NK-92 treated with Interleukin-12 subunit alpha and Interleukin-12 subunit beta, amount 100 ng/mL, for 24 hours (cell line): ENCODE measurements around the gene KCNJ4.

Source experiments
- DNase-seq: peaks from one replicate; lab custom pipeline; 2025; lab: John Stamatoyannopoulos, UW

Gene KCNJ4

DNA sequence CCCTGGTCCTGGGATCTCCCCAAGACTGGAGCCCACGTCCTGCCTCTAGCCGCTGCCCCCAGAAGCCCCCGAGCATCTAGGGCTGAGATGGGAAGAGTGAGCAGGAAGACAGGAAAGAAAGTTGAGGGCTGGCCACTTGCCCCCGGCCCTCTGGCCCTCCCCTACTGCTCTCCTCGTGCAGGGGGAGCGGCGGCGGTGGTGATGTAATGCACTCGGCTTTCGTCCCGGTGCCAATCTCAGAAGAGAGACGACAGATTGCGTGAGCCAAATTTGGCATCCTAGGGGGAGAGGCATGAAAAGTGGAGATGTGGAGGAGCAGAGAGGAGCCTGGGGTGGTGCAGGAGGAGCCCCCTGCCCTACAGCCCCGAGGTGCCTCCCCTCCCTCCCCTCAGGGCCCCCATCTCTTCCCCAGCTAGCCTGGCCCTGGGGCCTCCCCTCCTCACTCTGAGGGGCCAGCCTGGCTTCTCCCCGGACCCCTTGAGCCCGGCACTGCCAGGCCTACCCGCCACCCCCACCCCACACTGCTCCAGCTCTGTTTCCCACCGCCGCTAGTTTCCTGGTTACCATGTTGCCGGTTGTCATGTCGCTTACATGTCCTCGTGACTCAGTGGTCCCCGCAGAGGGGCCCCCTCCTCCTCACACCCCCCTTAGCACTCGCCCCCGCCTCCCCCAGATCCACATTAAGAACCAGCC is 2.5 kb downstream of the KCNJ4 start:
- no peak for DNase-seq

DNA sequence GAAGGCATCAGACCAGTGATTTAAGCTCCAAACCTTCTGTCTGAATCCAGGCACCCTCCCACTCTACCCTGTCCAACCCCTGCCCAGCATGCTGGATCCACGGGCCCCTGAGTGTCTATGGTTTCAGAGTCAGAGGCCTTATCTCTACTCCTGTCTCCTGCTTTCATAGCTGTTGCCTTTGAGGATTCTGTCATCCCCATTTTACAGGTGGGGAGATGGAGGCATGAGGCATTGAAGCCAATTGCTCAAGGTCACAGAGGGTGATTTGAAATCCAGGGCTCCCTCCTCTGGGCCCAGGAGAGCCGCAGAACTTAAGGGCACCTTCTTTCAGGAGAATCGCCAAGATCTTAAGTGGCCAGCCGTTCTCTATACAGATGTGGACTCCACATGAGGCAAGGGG is 3.1 kb downstream of the KCNJ4 start:
- no peak for DNase-seq

DNA sequence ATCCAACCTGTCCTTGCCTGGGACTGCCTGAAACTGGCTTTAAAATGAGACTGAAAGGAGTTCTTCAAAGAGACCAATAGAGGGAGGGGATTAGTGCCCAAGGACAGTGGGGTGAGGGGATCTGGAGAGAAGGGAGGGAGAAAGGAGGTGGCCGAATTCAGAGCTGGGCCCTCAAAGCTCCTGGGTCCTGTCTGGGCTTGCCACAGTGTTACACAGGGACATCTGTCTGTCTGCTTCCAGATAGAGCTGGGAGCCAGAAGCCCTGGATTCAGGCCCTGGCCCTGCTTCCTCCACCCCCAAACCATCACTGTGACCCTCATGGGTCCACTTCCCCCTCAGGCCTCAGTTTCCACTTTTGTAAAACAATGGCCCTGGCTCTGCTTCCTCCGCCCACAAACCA is 3.6 kb downstream of the KCNJ4 start:
- DNase-seq = no peak

GRCh38 chr22:38450234-38450797 is 4.7 kb downstream of the KCNJ4 start:
- no peak for DNase-seq

GRCh38 chr22:38449776-38450175 is 5.2 kb downstream of the KCNJ4 start:
- DNase-seq = no peak

DNA sequence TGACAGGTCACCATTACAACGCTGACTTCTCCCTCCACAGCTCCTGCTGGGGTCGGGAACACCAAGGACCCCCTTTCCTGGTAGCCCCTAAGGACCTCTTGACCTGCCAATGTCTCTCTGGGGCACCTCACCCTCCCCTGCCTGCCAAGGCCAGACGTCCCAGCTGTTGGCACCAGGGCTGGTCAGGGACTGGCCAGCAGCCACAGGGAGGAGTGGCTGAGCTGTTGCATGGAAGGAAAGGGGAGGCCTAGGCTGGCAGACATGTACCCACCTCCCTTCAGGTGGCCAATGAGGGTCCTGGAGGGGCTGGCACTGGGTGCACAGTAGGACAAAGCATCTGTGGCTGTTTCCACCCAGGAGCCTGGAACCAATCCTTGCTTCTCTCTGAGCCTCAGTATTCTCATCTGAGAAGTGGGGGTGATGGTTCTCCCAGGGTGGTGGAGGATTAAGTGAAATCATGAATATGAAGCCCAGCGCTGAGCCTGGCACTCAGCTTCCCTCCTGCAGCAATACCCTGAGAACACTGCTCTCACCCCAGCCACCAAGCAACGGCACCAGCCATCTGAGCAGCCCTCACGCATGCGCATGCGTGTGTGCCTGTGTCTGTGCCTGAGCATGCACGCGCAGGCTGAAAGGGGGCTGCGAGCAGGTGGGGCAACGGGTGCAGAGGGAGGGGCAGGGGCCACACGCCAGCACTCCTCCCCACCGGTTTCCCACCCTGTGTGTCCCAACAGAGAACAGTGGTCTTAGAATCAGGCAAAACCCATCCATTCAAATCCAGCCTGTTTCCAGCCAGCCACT is 5.9 kb downstream of the KCNJ4 start:
- no peak for DNase-seq

DNA sequence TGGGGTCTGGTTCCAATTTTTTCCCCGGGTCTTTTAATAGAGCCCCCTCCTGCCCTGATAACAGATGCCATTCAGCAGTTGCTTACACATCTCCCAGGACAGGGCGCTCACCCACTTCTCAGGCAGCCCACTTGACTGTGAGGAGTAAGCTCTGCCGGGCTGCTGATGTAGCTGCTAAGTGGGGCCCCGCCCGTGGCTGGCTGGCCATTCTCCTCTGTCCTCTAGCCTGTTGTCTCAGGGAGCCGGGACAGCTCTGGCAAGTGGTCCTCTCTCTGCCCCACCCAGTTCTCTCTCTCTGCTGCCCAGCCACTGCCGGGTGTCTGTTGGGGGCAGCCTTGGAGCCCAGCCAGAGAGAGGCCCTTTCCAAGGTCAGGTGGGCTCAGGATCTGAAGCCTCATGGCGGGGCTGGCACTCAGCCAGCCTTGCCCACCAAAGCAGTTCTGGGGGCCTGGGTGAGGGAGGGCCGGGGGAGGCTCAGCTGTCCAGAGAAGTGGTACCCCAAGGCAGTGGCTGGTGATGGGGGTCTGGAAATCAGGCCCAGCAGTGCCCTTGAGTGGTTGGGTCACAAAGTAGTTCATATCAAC is 8.9 kb downstream of the KCNJ4 start:
- DNase-seq = no peak

- DNase-seq = no peak
Measured at GRCh38 chr22:38444783-38445182, 10.2 kb downstream of the KCNJ4 start.

DNA sequence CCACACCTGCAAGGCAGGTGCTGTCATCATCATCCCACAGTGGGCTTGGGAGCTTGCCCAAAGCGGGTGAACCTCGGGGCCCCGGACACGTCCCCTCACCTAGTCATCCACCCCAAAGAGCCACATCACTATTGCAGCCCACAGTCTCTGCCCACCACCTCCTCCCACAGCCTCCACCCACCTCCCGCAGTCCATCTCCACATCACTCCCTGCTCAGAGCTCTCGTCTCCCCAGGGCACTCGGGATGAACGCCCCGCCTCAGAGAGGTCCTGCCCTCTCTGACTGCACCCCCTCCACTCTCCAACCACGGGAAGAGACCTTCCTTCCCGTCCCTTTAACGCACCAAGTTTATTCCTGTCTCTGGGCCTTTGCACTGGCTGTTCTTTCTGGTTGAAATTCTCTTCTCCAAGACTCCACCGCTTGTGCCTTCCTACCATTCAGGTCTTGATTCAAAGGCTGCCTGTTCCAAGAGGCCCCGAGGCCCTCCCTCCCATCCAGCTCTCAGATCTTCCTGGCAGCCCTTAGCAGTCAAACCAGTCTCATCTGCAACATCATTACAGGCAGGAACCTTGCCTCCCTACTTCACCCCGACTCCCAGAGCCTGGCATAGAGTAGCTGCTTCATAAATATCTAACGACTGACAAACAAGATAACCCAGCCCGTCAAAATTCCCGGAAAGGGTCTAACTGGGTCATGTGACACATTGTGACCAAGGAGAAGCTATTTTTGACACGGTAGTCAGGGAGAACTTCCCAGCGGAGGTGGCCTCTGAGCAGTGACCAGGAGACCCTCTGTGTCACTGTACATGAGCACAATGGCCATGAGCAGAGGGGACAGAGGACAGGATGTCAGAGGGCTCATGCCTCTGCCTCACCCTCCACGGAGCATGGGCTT is 11.1 kb downstream of the KCNJ4 start:
- DNase-seq = no peak

DNA sequence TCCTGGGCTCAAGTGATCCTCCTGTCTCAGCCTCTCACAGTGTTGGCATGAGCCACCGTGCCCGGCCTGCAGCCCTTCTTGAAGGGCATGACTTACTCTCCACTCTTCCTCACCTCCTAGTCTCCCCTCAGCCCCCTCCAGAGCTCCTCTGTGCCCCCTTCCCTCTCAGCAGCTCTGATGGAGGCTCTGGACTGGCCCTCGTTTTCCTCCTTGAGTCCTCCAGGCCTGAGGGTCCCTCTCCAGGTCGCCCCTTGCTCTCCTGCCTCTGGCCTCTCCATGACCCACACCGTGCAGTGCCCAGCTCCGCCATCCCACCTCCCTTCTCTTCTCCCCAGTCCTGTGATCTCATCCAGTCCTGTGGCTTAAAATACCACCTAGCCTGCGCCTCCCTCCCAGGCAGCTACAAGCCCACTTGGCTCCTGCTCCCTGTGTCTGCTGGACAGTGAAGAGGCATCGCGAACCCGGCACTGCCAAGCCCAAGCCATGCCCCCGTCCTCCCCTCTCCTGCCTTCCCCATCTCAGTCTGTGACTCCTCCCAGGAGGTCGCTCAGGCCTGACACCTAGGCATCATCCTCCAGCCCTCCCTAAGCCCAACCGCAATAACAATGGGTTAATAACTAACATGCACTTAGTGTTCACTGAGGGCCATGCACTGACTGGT is 11.9 kb downstream of the KCNJ4 start:
- DNase-seq = no peak

- DNase-seq = no peak
Measured at GRCh38 chr22:38441620-38442287, 13.2 kb downstream of the KCNJ4 start.

- no peak for DNase-seq
Measured at GRCh38 chr22:38440747-38441350, 14.2 kb downstream of the KCNJ4 start.

DNA sequence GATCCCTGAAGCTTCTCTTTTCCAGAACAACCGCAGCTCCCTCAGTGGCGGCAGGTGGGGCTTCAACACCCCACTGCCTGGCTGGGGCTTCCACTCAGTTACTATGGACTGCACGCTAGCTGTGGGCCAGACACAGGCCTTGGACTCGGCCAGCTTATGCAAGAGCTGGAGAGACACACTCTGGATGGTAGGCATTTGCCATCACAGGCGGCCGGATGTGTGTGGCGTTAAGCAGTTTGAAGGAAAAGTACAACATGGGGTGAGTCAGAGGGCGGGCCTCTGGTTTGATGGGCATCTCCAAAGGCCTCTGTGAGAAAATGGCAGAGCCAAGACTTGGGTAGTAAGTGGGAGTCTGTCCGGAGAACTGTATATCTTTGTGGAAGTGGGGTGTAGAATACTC is 17.6 kb downstream of the KCNJ4 start:
- DNase-seq = no peak

GRCh38 chr22:38436629-38437395 is 18.2 kb downstream of the KCNJ4 start:
- DNase-seq = no peak

DNA sequence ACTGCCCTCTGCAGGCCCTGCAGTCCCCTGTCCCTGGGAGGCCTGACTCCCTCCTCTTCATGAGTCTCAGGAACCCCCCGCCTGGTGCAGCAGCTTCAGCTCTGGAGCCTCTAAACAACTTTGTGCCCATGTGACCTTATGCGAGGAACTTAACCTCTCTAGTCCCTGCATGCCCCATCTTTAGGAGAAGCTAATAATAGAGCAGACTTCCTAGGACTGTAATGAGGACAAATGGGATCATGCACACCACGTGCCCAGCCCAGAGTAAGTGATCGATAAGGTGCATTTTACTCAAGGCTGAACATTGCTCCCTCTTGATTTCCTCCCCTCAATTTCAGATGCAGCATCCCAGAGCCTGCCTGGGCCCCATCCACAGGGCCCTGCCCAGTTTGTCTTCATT is 19.0 kb downstream of the KCNJ4 start:
- no peak for DNase-seq

DNA sequence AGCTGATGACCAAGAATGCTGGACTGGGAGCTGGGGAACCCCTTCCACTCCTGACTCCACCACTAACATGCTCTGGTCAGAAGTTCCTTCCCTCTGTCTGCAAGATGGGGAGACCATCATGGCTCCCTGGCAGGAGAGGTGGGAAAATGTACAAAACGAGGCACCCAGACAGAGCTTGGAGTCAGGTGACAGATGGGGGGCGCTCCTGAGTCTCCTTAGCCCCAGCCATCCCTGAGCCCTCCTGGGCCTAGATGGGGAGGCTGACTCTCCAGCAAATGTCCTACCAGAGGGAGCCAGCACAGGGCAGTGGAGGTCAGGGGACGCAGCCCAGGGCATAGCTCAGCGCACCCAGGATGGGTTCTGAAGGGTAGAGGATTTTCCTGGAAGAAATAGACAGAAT is 20.0 kb downstream of the KCNJ4 start:
- no peak for DNase-seq

- DNase-seq = no peak
Measured at GRCh38 chr22:38433871-38434270, 21.1 kb downstream of the KCNJ4 start.

- DNase-seq = no peak
Measured at GRCh38 chr22:38432264-38432663, 22.7 kb downstream of the KCNJ4 start.

DNA sequence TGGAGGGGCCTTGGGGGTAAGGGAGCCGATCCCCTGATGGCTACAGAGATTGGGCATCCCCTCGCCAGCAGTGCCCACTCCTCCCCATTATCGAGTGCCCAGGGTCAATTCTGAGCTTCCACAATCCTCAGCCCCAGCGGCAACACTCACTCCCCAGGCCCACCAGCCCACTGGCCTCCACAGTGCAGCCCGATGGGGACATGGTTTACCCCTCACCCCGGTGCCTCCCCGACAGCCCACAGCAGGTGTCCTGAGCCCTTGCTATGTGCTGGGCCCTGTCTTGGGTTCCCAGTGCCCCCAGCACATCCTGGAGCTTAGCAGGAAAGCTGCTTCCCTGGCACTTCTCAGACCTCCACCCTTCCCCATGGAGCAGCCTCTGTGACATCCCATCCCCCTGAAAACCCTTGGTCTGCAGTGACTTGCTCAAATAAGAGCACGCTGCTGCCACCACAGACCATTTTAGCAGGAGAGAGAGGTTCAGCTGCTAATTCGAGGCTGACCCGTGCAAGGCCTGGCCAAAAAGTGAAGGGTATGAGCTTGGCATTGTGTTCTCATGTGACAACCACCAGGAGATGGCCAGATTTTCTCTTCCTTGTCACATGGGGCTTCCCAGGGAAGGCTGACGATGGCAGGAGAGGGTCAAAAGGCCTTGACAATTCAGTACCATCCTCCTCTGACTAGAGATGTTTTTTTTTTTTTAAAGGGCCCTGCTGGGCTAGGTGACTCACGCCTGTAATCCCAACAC is 23.6 kb downstream of the KCNJ4 start:
- no peak for DNase-seq
